K562 (cell line): ENCODE results near the gene LDB2. TPM values are rescaled to one million over a fixed set of nuclear protein-coding genes. Genes with fewer than 3 reads are reported as not detected.

ENCODE experiments used
- ATF7 ChIP-seq: fragments of 450-650 bp; IDR thresholded peaks from 2 replicates; pipeline ENCODE4 v1.7.1; 2014; ENCODE audit warnings: mild to moderate bottlenecking, moderate library complexity
- ELF1 ChIP-seq: fragments of 200-800 bp; sonication (Bioruptor generic); IDR thresholded peaks from 2 replicates; pipeline ENCODE4 v1.6.1; 2016; ENCODE audit warnings: missing genetic modification characterization, missing compliant biosample characterization
- FOXA1 ChIP-seq: fragments of 450-650 bp; IDR thresholded peaks from 2 replicates; pipeline ENCODE4 v1.6.1; 2016; ENCODE audit warnings: mild to moderate bottlenecking, borderline replicate concordance
- MCM7 ChIP-seq, 2 experiments: fragments of 450-650 bp; IDR thresholded peaks; 2 replicates each; pipeline ENCODE4 v1.6.1; 2016 to 2018
- ZNF76 ChIP-seq: fragments of 250-450 bp; sonication (Bioruptor Pico); IDR thresholded peaks from 2 replicates; pipeline ENCODE4 v1.4.0; 2020; ENCODE audit warnings: mild to moderate bottlenecking, moderate library complexity, borderline replicate concordance
- polyA plus RNA-seq, 8 experiments: library from polyadenylated mRNA; depleted of rRNA in 4 of 8; stranded (reverse) in 5 of 8; unstranded in 3 of 8; fragments of >200 nt; fragmentation: Nextera tagmentation in 2 of 8; fragmentation: Illumina TruSeq in 1 of 8; extraction: Ambion mirVana in 2 of 8; extraction: Trizol in 1 of 8; gene quantifications; 2 replicates each; pipeline versions ENCODE4 v1.2.1 to v1.2.3, GENCODE V29; 2011 to 2014; ENCODE audit warnings: inconsistent platforms in 1 of 8, missing spikeins in 1 of 8
- total RNA-seq, 7 experiments: library from RNA; depleted of rRNA in 6 of 7; stranded (reverse); fragments of >200 nt in 6 of 7; fragmentation: Illumina TruSeq in 2 of 7; extraction: Trizol in 2 of 7; gene quantifications; 2 replicates each; pipeline versions ENCODE4 v1.2.1 to v1.2.3, GENCODE V29; 2011 to 2021; ENCODE audit warnings: low replicate concordance in 1 of 7
- TF ChIP-seq, protein P1 (sequence below): fragments of 450-650 bp; formaldehyde crosslinking; IDR thresholded peaks from 2 replicates; pipeline ENCODE4 v1.4.0; 2020; ENCODE audit warnings: mild to moderate bottlenecking, mixed read lengths
- TF ChIP-seq, protein P2 (sequence below): fragments of 450-650 bp; IDR thresholded peaks from 2 replicates; pipeline ENCODE4 v1.6.1; 2018; ENCODE audit not compliant: partially characterized antibody
- TF ChIP-seq, protein P3 (sequence below): fragments of 450-650 bp; IDR thresholded peaks from 2 replicates; pipeline ENCODE4 v1.6.1; 2016; ENCODE audit warnings: low read depth

LDB2 gene
- total and polyA plus RNA-seq, 9 of the 15 experiments (the other 6 are each of a cell fraction or from before 2014, with no cell fraction given) = 0.10 to 0.20 TPM; not detected in 7

DNA sequence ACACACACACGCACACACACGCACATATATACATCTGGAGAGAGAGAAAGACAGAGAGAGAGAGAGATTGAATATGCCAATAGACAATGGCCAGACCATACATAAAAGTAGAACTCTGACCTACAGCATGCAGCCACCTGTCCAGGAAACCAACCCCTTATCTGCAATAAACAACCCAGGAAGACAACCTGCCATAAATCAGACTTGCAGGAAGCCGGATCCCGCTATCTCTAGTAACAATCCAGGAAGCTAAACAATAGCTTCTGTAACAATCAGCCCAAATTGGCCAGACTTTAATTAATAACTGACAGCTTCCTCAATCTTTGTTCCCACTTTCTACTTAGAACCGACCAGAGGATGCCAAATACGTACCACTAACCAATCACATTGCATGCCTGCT, 173.2 kb downstream of the LDB2 start (continued):
- TF ChIP-seq ELF1 (no peak), FOXA1 (no peak), ATF7 (no peak), MCM7 (IDR thresholded peaks at IDR 0.05) (no peak), ZNF76 (no peak)
- TF ChIP-seq, protein P1, sequence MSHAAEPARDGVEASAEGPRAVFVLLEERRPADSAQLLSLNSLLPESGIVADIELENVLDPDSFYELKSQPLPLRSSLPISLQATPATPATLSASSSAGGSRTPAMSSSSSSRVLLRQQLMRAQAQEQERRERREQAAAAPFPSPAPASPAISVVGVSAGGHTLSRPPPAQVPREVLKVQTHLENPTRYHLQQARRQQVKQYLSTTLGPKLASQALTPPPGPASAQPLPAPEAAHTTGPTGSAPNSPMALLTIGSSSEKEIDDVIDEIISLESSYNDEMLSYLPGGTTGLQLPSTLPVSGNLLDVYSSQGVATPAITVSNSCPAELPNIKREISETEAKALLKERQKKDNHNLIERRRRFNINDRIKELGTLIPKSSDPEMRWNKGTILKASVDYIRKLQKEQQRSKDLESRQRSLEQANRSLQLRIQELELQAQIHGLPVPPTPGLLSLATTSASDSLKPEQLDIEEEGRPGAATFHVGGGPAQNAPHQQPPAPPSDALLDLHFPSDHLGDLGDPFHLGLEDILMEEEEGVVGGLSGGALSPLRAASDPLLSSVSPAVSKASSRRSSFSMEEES (CRISPR knock-in tag) = no peak
- TF ChIP-seq, protein P2, sequence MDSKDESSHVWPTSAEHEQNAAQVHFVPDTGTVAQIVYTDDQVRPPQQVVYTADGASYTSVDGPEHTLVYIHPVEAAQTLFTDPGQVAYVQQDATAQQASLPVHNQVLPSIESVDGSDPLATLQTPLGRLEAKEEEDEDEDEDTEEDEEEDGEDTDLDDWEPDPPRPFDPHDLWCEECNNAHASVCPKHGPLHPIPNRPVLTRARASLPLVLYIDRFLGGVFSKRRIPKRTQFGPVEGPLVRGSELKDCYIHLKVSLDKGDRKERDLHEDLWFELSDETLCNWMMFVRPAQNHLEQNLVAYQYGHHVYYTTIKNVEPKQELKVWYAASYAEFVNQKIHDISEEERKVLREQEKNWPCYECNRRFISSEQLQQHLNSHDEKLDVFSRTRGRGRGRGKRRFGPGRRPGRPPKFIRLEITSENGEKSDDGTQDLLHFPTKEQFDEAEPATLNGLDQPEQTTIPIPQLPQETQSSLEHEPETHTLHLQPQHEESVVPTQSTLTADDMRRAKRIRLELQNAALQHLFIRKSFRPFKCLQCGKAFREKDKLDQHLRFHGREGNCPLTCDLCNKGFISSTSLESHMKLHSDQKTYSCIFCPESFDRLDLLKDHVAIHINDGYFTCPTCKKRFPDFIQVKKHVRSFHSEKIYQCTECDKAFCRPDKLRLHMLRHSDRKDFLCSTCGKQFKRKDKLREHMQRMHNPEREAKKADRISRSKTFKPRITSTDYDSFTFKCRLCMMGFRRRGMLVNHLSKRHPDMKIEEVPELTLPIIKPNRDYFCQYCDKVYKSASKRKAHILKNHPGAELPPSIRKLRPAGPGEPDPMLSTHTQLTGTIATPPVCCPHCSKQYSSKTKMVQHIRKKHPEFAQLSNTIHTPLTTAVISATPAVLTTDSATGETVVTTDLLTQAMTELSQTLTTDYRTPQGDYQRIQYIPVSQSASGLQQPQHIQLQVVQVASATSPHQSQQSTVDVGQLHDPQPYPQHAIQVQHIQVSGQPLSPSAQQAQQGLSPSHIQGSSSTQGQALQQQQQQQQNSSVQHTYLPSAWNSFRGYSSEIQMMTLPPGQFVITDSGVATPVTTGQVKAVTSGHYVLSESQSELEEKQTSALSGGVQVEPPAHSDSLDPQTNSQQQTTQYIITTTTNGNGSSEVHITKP = no peak
- TF ChIP-seq, protein P3, sequence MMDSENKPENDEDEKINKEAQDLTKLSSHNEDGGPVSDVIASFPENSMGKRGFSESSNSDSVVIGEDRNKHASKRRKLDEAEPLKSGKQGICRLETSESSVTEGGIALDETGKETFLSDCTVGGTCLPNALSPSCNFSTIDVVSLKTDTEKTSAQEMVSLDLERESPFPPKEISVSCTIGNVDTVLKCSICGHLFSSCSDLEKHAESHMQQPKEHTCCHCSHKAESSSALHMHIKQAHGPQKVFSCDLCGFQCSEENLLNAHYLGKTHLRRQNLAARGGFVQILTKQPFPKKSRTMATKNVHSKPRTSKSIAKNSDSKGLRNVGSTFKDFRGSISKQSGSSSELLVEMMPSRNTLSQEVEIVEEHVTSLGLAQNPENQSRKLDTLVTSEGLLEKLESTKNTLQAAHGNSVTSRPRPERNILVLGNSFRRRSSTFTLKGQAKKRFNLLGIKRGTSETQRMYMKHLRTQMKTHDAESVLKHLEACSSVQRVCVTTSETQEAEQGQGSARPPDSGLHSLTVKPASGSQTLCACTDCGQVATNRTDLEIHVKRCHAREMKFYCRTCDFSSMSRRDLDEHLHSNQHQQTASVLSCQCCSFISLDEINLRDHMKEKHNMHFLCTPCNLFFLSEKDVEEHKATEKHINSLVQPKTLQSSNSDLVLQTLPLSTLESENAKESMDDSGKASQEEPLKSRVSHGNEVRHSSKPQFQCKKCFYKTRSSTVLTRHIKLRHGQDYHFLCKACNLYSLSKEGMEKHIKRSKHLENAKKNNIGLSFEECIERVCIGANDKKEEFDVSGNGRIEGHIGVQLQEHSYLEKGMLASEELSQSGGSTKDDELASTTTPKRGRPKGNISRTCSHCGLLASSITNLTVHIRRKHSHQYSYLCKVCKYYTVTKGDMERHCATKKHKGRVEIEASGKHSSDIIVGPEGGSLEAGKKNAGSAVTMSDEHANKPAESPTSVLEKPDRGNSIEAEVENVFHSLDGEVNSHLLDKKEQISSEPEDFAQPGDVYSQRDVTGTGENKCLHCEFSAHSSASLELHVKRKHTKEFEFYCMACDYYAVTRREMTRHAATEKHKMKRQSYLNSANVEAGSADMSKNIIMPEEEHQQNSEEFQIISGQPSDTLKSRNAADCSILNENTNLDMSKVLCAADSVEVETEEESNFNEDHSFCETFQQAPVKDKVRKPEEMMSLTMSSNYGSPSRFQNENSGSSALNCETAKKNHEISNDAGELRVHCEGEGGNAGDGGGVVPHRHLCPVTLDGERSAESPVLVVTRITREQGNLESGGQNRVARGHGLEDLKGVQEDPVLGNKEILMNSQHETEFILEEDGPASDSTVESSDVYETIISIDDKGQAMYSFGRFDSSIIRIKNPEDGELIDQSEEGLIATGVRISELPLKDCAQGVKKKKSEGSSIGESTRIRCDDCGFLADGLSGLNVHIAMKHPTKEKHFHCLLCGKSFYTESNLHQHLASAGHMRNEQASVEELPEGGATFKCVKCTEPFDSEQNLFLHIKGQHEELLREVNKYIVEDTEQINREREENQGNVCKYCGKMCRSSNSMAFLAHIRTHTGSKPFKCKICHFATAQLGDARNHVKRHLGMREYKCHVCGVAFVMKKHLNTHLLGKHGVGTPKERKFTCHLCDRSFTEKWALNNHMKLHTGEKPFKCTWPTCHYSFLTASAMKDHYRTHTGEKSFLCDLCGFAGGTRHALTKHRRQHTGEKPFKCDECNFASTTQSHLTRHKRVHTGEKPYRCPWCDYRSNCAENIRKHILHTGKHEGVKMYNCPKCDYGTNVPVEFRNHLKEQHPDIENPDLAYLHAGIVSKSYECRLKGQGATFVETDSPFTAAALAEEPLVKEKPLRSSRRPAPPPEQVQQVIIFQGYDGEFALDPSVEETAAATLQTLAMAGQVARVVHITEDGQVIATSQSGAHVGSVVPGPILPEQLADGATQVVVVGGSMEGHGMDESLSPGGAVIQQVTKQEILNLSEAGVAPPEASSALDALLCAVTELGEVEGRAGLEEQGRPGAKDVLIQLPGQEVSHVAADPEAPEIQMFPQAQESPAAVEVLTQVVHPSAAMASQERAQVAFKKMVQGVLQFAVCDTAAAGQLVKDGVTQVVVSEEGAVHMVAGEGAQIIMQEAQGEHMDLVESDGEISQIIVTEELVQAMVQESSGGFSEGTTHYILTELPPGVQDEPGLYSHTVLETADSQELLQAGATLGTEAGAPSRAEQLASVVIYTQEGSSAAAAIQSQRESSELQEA = no peak
